GM12872 (cell line): ENCODE data around the gene SHROOM3.

Experiments used
- CTCF ChIP-seq: IDR thresholded peaks from 3 replicates; pipeline ENCODE4 v1.5.1; 2011; ENCODE audit warnings: low read depth, mild to moderate bottlenecking, low read length, moderate library complexity; ENCODE audit not compliant: insufficient read depth

The SHROOM3 gene

GRCh38 chr4:76488888-76489685 is 54.1 kb downstream of the SHROOM3 start:
- no peak for TF ChIP-seq CTCF

- no peak for TF ChIP-seq CTCF
Observed at GRCh38 chr4:76489686-76490161, 54.7 kb downstream of the SHROOM3 start.

GRCh38 chr4:76492055-76492454 is 57.0 kb downstream of the SHROOM3 start:
- TF ChIP-seq CTCF: no peak

GRCh38 chr4:76494243-76494642 is 59.2 kb downstream of the SHROOM3 start:
- no peak for TF ChIP-seq CTCF

- no peak for TF ChIP-seq CTCF
Observed at GRCh38 chr4:76494871-76495590, 60.0 kb downstream of the SHROOM3 start.

- no peak for TF ChIP-seq CTCF
Observed at GRCh38 chr4:76498550-76498949, 63.5 kb downstream of the SHROOM3 start.

GRCh38 chr4:76499461-76499860 is 64.4 kb downstream of the SHROOM3 start:
- no peak for TF ChIP-seq CTCF
